Small intestine (tissue), 7 donors: Measurements from ENCODE around the gene IP6K3. TPM values are rescaled to one million over a fixed set of nuclear protein-coding genes. Genes with fewer than 3 reads are reported as not detected.

Source experiments
- DNase-seq, 2 donors: peaks; one replicate each; pipeline versions ENCODE4 v3.0.0 to v3.0.0-alpha.2; 2013
- FAIRE-seq: peaks from 2 replicates; lab custom pipeline; 2012; peaks lifted over from hg19 to GRCh38; lab: Jason Lieb, UNC
- H3K27ac ChIP-seq, 3 donors: one replicate each; pipeline ENCODE4 v1.5.1; 2013; ENCODE audit warnings: low read length in 2 of 3, mild to moderate bottlenecking in 2 of 3, control low read depth in 1 of 3, inconsistent platforms in 1 of 3, low read depth in 1 of 3, moderate library complexity in 1 of 3
- H3K27me3 ChIP-seq, 3 donors: one replicate each; pipeline ENCODE4 v1.6.1; 2013; ENCODE audit warnings: low read length in 3 of 3, inconsistent platforms in 1 of 3; ENCODE audit not compliant: control insufficient read depth in 3 of 3, insufficient read depth in 3 of 3
- H3K36me3 ChIP-seq, 3 donors: one replicate each; pipeline ENCODE4 v1.6.1; 2013; ENCODE audit warnings: low read length in 3 of 3, inconsistent platforms in 1 of 3, low read depth in 1 of 3, mild to moderate bottlenecking in 1 of 3, moderate library complexity in 1 of 3; ENCODE audit not compliant: control insufficient read depth in 3 of 3, insufficient read depth in 2 of 3
- H3K4me1 ChIP-seq, 3 donors: one replicate each; pipeline ENCODE4 v1.6.1; 2013; ENCODE audit warnings: low read length in 2 of 3, inconsistent platforms in 1 of 3, low read depth in 1 of 3, mild to moderate bottlenecking in 1 of 3, moderate library complexity in 1 of 3; ENCODE audit not compliant: control insufficient read depth in 3 of 3, insufficient read depth in 2 of 3
- H3K4me3 ChIP-seq, 3 donors: one replicate each; pipeline ENCODE4 v1.5.1; 2013; ENCODE audit warnings: low read length in 3 of 3, control low read depth in 1 of 3, inconsistent platforms in 1 of 3, low read depth in 1 of 3, mild to moderate bottlenecking in 1 of 3, moderate library complexity in 1 of 3
- H3K9me3 ChIP-seq, 2 donors: one replicate each; pipeline ENCODE4 v1.6.1; 2013; ENCODE audit warnings: low read depth in 1 of 2, low read length in 1 of 2; ENCODE audit not compliant: control insufficient read depth in 2 of 2, insufficient read depth in 1 of 2
- WGBS, 3 donors: extraction: QIAGEN DNeasy Blood & Tissue Kit; methylation state at CpG; one replicate each; pipeline ENCODE4 v1.1.7; 2013; 5-methylcytosine and 5-hydroxymethylcytosine counted together
- polyA plus RNA-seq, 4 donors: library from polyadenylated mRNA; stranded (reverse) in 3 of 4; unstranded in 1 of 4; fragments of 200-250 nt in 3 of 4; fragments of 120-200 nt in 1 of 4; gene quantifications; one replicate each; pipeline versions ENCODE4 v1.2.1 to v1.2.3, GENCODE V29; 2013
- donor health status: healthy with polysubstance abuse.
- donor health status: control.
- donor health status: control.
- donor health status: Bipolar disorder and iron deficiency.
- donor health status: healthy.

IP6K3 gene
- polyA plus RNA-seq, 4 donors, result 0.35 to 1.0 (median 0.72) TPM

DNA sequence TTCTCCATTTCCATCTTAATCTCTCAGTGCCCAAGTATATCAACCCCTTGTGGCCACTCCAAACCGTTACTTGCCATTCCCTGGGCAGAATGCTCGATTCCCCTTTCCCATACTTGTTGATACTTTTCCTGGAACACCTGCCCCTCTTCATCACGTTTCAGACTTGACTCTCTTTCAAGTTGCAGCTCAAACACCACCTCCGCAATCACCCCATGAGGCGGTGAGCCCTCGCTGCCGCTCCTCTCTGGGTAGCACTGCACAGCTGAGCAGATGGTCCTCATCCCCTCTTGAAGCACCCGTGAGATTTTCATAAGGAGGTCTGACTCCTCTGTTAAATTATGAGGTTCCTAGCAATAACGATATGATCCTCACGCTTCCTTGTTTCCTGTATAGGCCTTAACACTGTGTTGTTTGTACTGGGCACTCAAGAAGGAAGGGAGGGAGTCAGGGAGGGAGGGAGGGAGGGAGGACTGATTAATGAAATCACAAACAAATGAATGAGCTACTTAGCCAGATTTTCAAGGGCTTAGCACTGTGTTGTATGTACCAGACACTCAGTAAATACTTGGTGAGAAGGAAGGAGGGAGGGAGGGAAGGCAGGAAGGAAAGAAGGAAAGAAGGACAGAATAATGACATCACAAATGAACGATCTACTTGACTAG, 27.2 kb downstream of the IP6K3 start:
- Histone ChIP-seq H3K9me3 (no peaks in the 10 kb centered on the region), H3K4me1 (no peaks in the 10 kb centered on the region), H3K27ac (peak overlapping the region in 1 of 3 donors; percentile 62), H3K4me3 (no peak overlapping the region), H3K27me3 (peaks cover 0 to 19% (median 0%) of the 10 kb centered on the region in 3 donors), H3K36me3 (no peaks in the 10 kb centered on the region)
- WGBS, 3 donors, result 70 to 74% (median 73%) methylated on average over 11 of the region's 11 CpGs
- DNase-seq (no peak), FAIRE-seq (no peak)

DNA sequence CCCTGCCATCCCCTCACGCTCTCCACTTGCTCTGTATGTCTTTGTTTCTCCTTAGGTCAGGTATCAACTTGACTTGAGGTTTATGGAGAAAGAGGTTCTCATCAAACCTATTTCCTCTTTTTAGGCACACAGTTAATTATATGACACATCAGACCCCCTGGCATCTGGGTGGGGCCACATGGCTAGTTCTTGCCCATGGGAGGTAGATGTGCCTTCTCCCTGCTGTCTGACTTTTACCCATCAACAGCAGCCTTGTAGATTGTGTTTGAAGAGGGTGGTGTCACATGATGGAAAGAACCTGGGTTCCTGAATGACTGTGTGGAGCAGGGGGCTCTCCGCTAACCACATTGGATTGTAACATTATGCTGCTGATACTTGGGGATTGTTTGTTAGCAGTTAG, 28.0 kb downstream of the IP6K3 start:
- Histone ChIP-seq H3K4me1 (no peaks in the 10 kb centered on the region), H3K27me3 (peaks cover 0 to 15% (median 0%) of the 10 kb centered on the region in 3 donors), H3K9me3 (no peaks in the 10 kb centered on the region), H3K36me3 (no peaks in the 10 kb centered on the region), H3K4me3 (no peak overlapping the region), H3K27ac (no peak overlapping the region)
- FAIRE-seq (no peak), DNase-seq (no peak)
- WGBS, 3 donors, result 93 to 97% (median 94%) methylated on average over 2 of the region's 2 CpGs

DNA sequence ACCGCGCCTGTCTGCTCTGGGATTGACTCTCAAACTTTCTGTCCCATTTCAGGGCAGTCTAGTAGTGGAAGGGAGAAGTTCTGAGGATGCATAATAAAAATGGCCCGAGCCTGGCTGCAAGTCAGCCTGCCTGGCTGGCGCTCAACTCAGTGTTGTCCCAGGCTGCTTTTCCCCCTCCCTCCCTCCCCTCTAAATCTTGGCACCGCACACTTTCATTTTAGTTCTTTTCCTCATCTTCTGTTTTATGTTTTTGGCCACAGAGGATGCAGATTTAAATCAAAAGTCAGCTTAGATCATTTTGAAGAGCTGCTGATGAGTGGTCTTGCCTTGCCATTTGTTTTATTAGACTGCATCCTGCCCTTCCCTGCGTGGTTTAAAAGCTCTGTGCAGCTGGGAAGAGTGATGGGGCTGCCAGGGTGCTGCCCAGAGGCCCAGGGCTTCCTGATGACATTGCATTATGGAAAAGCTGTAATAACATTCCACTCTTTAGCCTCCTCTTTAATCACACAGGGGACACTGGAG, 28.7 kb downstream of the IP6K3 start:
- H3K9me3 ChIP-seq, result no peaks in the 10 kb centered on the region
- peaks cover 0 to 14% (median 0%) of the 10 kb centered on the region in 3 donors for H3K27me3 ChIP-seq
- no peak overlapping the region for H3K27ac ChIP-seq
- no peaks in the 10 kb centered on the region for H3K4me1 ChIP-seq
- no peak overlapping the region for H3K4me3 ChIP-seq
- no peaks in the 10 kb centered on the region for H3K36me3 ChIP-seq
- no peak for FAIRE-seq
- no peak for DNase-seq
- WGBS, 3 donors, result 51 to 70% (median 65%) methylated on average over 6 of the region's 6 CpGs

DNA sequence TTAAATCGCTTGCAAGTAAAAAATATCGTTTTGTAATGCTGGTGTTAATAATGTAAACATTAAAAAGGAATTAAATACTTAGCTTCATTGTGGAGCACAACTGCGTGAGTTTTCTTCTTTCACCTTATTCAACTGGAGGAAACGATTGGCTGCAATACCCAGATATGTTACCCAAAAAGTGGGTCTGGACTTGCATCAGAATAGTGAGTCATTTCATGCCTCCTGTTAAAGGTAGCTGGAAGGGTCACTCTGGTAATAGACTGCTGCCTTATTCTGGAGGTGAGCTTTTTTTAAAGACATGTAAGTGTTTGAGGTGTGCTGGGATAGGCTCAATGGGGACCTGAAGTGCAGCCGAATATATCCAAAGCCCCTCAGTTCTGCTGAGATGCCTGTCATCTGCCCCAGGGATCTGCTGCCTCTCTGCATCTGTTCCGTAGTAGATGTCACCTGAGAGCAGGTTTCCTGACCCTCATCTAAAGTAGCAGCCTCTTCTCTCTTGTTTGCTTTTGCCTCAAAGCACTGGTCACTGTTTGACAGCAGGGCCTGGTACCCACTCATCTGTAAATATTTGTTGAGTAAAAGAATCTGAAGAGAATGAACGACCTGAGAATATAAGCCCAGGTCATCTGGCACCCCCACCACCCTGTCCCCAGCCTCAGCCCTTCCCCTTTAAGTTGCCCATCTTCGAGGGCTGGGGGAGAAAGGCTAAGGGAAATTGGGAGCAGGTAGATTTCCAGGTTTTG, 29.6 kb downstream of the IP6K3 start:
- Histone ChIP-seq H3K27ac (no peak overlapping the region), H3K36me3 (no peaks in the 10 kb centered on the region), H3K9me3 (no peaks in the 10 kb centered on the region), H3K4me1 (no peaks in the 10 kb centered on the region), H3K27me3 (peaks cover 0 to 10% (median 0%) of the 10 kb centered on the region in 3 donors), H3K4me3 (no peak overlapping the region)
- 81 to 84% (median 83%) methylated on average over 8 of the region's 8 CpGs for WGBS, 3 donors
- FAIRE-seq (no peak), DNase-seq (no peak)

DNA sequence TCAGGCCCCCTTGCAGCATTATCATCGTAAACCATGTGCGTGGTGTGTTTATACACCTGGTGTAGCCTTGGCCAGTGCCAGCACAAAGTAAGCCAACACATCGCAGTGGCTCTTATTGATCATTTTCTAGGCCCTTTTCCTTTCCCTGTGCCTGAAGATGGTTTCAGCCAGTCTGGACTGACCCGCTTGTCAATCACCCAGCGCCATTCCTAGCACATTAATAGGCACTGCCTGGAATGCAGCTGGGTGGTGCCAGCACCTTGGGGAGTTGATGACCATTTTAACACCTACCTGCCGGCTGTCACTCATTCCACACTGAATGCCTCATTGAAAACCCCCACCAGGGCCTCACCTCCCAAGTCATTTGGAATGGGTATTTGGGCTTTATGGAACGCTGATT, 30.3 kb downstream of the IP6K3 start:
- Histone ChIP-seq H3K27ac (no peak overlapping the region), H3K4me1 (peaks cover 0 to 4% (median 0%) of the 10 kb centered on the region in 3 donors), H3K27me3 (peaks cover 0 to 5% (median 0%) of the 10 kb centered on the region in 3 donors), H3K36me3 (no peaks in the 10 kb centered on the region), H3K9me3 (no peaks in the 10 kb centered on the region), H3K4me3 (no peak overlapping the region)
- DNase-seq (no peak), FAIRE-seq (no peak)
- WGBS, 3 donors, result 51 to 86% (median 71%) methylated on average over 7 of the region's 7 CpGs

DNA sequence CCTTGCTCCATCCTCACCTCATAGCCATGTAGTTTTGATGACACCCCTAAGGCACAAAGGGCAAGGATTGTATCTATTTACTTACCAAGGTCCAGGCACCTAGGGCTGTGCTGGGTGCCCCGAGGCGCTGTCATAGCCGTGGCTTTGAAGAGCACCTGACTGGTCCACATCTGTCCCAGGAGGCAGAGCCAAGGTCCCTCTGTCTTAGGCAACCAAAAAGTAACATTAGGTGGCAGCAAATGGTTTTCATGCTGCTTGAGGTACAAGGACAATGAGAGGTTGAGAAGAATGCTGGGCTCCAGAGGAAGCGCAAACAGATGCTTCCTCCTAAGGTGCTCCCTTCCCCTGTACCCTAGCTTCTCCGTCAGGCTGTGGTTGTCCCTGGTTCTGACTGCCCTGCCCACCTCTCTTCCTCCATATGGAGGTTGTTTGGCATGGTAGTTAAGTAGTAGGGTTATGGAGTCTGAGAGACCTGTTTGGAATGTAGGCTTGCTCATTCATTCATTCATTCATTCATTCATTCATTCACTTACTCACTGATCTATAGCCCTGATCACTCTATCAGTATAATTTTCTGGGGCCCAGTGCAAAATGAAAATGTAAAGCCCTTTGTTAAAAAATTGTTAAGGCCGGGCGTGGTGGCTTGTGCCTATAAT, 32.2 kb downstream of the IP6K3 start:
- Histone ChIP-seq H3K4me3 (no peak overlapping the region), H3K36me3 (peaks cover 0 to 3% (median 0%) of the 10 kb centered on the region in 3 donors), H3K4me1 (peaks cover 0 to 14% (median 0%) of the 10 kb centered on the region in 3 donors), H3K27ac (no peak overlapping the region), H3K9me3 (no peaks in the 10 kb centered on the region), H3K27me3 (peaks cover 0 to 5% (median 0%) of the 10 kb centered on the region in 3 donors)
- no peak for FAIRE-seq
- no peak for DNase-seq
- WGBS, 3 donors, result 68 to 75% (median 72%) methylated on average over 7 of the region's 7 CpGs

DNA sequence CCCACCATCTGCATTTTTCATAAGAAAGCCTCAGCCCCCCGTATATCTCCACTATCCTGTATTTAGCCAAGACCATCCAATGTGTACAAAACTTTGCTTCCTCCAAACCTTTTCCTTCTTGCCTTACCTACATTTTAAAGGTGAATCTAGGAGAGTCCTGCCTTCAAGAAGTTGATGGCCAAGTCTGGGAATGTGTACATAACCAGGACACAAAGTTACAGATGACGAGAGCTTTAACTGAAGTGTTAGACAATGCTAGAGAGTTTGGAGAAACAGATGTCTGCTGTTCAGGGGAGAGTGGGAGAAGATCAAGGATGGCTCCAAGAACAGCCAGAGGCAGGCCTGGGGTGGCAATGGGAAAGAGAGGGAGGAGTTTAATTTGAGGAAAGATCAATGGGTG, 32.9 kb downstream of the IP6K3 start:
- Histone ChIP-seq H3K27me3 (peaks cover 0 to 5% (median 0%) of the 10 kb centered on the region in 3 donors), H3K4me1 (peaks cover 0 to 14% (median 0%) of the 10 kb centered on the region in 3 donors), H3K9me3 (no peaks in the 10 kb centered on the region), H3K4me3 (no peak overlapping the region), H3K27ac (no peak overlapping the region), H3K36me3 (peaks cover 0 to 7% (median 0%) of the 10 kb centered on the region in 3 donors)
- DNase-seq (no peak), FAIRE-seq (no peak)
- 58 to 85% (median 66%) methylated on average over 2 of the region's 2 CpGs for WGBS, 3 donors

DNA sequence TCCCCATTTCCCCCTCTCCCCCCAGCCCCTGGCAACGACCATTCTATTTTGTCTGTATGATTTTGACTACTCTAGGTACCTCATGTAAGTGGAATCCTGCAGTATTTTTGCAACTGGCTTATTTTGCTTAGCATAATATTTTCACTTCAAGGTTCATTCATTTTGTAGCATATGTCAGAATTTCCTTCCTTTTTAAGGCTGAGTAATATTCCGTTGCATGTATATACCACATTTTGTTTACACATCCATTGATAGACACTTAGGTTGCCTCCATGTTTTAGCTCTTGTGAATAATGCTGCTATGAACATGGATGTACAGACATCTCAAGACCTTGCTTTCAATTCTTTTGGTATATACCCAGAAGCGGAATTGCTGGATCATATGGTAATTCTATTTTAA, 33.8 kb downstream of the IP6K3 start:
- no peaks in the 10 kb centered on the region for H3K9me3 ChIP-seq
- WGBS, 3 donors, result 92 to 95% (median 93%) methylated on average over 3 of the region's 3 CpGs

More for the DNA sequence above, 33.8 kb downstream of the IP6K3 start:
- FAIRE-seq, result no peak
- Histone ChIP-seq H3K4me3 (no peak overlapping the region), H3K27me3 (peaks cover 0 to 5% (median 0%) of the 10 kb centered on the region in 3 donors), H3K36me3 (peaks cover 0 to 14% (median 0%) of the 10 kb centered on the region in 3 donors), H3K27ac (no peak overlapping the region), H3K4me1 (peaks cover 0 to 14% (median 0%) of the 10 kb centered on the region in 3 donors)
- DNase-seq, result no peak
